Measurements from ENCODE around the gene OLFML3.

Gene OLFML3

GRCh38 chr1:113941245-113941559, 38.1 kb upstream of the OLFML3 start:
- no peak for TF ChIP-seq CTCF (IDR thresholded peaks at IDR 0.05; ENCODE audit: extremely low read depth, insufficient read depth, missing control alignments)
- in situ Hi-C loops (cut with MboI; ENCODE audit: low pct_unique_long_range_greater_than_20kb, low sequenced_read_pairs, unreplicated experiment): no loop called here
- DNase-seq (ENCODE audit: low spot score): no peak

- in situ Hi-C loops (cut with MboI; ENCODE audit: low pct_unique_long_range_greater_than_20kb, low sequenced_read_pairs, unreplicated experiment): no loop called here
- no peak for TF ChIP-seq CTCF (IDR thresholded peaks at IDR 0.05; ENCODE audit: extremely low read depth, insufficient read depth, missing control alignments)
- DNase-seq (ENCODE audit: low spot score): no peak
These were observed 36.7 kb upstream of the OLFML3 start for GRCh38 chr1:113942527-113942926.

GRCh38 chr1:113943028-113943811, 36.1 kb upstream of the OLFML3 start:
- in situ Hi-C loops (cut with MboI; ENCODE audit: low pct_unique_long_range_greater_than_20kb, low sequenced_read_pairs, unreplicated experiment): no loop called here
- TF ChIP-seq CTCF (IDR thresholded peaks at IDR 0.05; ENCODE audit: extremely low read depth, insufficient read depth, missing control alignments): no peak
- no peak for DNase-seq (ENCODE audit: low spot score)

GRCh38 chr1:113945329-113945728, 33.9 kb upstream of the OLFML3 start:
- no peak for TF ChIP-seq CTCF (IDR thresholded peaks at IDR 0.05; ENCODE audit: extremely low read depth, insufficient read depth, missing control alignments)
- no peak for DNase-seq (ENCODE audit: low spot score)
- in situ Hi-C loops (cut with MboI; ENCODE audit: low pct_unique_long_range_greater_than_20kb, low sequenced_read_pairs, unreplicated experiment): no loop called here

GRCh38 chr1:113946112-113946511, 33.2 kb upstream of the OLFML3 start:
- in situ Hi-C loops (cut with MboI; ENCODE audit: low pct_unique_long_range_greater_than_20kb, low sequenced_read_pairs, unreplicated experiment): no loop called here
- no peak for DNase-seq (ENCODE audit: low spot score)
- no peak for TF ChIP-seq CTCF (IDR thresholded peaks at IDR 0.05; ENCODE audit: extremely low read depth, insufficient read depth, missing control alignments)

- TF ChIP-seq CTCF (IDR thresholded peaks at IDR 0.05; ENCODE audit: extremely low read depth, insufficient read depth, missing control alignments): no peak
- DNase-seq (ENCODE audit: low spot score): no peak
- in situ Hi-C loops (cut with MboI; ENCODE audit: low pct_unique_long_range_greater_than_20kb, low sequenced_read_pairs, unreplicated experiment): no loop called here
These were observed 32.4 kb upstream of the OLFML3 start for GRCh38 chr1:113946678-113947387.
